HEK293T (cell line): Measurements from ENCODE around the gene TBC1D10A.

Experiments
- BHLHE40 ChIP-seq: fragments of 450-650 bp; IDR thresholded peaks from 2 replicates; pipeline ENCODE4 v1.6.1; 2016; ENCODE audit warnings: mild to moderate bottlenecking, moderate library complexity, borderline replicate concordance
- FOXA1 ChIP-seq: fragments of 450-650 bp; IDR thresholded peaks from 2 replicates; pipeline ENCODE4 v1.6.1; 2016; ENCODE audit warnings: mild to moderate bottlenecking
- FOXK2 ChIP-seq: fragments of 450-650 bp; IDR thresholded peaks from 2 replicates; pipeline ENCODE4 v1.6.1; 2016; ENCODE audit warnings: mild to moderate bottlenecking
- LEF1 ChIP-seq: fragments of 450-650 bp; IDR thresholded peaks from 2 replicates; pipeline ENCODE4 v1.6.1; 2017; ENCODE audit warnings: mild to moderate bottlenecking, borderline replicate concordance
- SP1 ChIP-seq: fragments of 450-650 bp; IDR thresholded peaks from 2 replicates; pipeline ENCODE4 v1.6.1; 2017
- TARDBP ChIP-seq: fragments of 450-650 bp; IDR thresholded peaks from 2 replicates; pipeline ENCODE4 v1.6.1; 2016
- TF ChIP-seq, protein P1 (sequence below): fragments of 450-650 bp; IDR thresholded peaks from 2 replicates; pipeline ENCODE4 v1.6.1; 2016

DNA sequence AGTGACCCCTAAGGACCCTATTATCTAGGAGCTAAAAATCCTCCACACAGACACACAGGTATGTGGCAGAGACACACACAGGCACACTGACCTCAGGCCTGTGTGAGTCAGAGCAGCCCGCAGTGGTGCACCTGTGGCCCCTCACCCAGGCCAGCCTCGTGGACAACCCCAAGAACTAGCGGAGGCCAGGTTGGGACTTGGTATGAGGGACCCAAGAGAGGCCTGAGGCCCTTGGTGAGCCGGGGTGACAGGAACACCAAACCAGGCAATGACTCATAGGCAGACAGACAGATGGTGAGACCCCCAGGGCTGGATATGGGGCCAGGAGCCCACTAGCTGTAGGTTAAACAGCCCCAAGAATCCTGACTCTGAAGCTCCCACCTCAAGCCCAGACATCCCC lies 43.4 kb downstream of the TBC1D10A start:
- no peak for TF ChIP-seq FOXA1
- TF ChIP-seq BHLHE40, result no peak
- no peak for TF ChIP-seq SP1
- TF ChIP-seq TARDBP, result no peak
- TF ChIP-seq, protein P1, sequence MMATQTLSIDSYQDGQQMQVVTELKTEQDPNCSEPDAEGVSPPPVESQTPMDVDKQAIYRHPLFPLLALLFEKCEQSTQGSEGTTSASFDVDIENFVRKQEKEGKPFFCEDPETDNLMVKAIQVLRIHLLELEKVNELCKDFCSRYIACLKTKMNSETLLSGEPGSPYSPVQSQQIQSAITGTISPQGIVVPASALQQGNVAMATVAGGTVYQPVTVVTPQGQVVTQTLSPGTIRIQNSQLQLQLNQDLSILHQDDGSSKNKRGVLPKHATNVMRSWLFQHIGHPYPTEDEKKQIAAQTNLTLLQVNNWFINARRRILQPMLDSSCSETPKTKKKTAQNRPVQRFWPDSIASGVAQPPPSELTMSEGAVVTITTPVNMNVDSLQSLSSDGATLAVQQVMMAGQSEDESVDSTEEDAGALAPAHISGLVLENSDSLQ, result no peak
- no peak for TF ChIP-seq LEF1
- no peak for TF ChIP-seq FOXK2
